Breast epithelium (tissue), 3 donors: ENCODE measurements around the gene TNFSF8.

Experiments
- CTCF ChIP-seq, 3 donors: fragments of 450-650 bp; IDR thresholded peaks; one replicate each; pipeline ENCODE4 v1.5.1; 2016 to 2017; ENCODE audit warnings: antibody characterized with exemption in 3 of 3, mild to moderate bottlenecking in 3 of 3, moderate library complexity in 3 of 3
- POLR2A ChIP-seq: fragments of 450-650 bp; IDR thresholded peaks from one replicate; pipeline ENCODE4 v1.6.1; 2016; ENCODE audit warnings: antibody characterized with exemption, mild to moderate bottlenecking, moderate library complexity

- TF ChIP-seq POLR2A (no peak), CTCF (IDR thresholded peaks at IDR 0.05) (no peak)
Observed at GRCh38 chr9:114909661-114910060, 20.7 kb downstream of the TNFSF8 start.
